ENCODE measurements around the gene MRPL37. TPM values are rescaled to one million over a fixed set of nuclear protein-coding genes. Genes with fewer than 3 reads are reported as not detected.

The MRPL37 gene
- total and polyA plus RNA-seq, 12 donors, result 33.0 to 97.4 (median 88.7) TPM

- ATAC-seq (no peak), DNase-seq (no peak)
- Histone ChIP-seq H3K4me1 (peaks cover 0 to 18% (median 7%) of the 10 kb centered on the region in 9 donors), H3K9me3 (no peaks in the 10 kb centered on the region), H3K36me3 (peaks cover 0 to 81% (median 16%) of the 10 kb centered on the region in 9 donors), H3K27me3 (no peaks in the 10 kb centered on the region), H3K27ac (no peak overlapping the region), H3K4me3 (no peak overlapping the region)
- TF ChIP-seq CTCF (IDR thresholded peaks at IDR 0.05), result no peak
- intact Hi-C loops (cut with DNase I), result no loop called here
- 84 to 88% methylated on average over 6 of the region's 6 CpGs for WGBS, 2 donors
These were observed 41.4 kb downstream of the MRPL37 start for GRCh38 chr1:54241364-54241763.

DNA sequence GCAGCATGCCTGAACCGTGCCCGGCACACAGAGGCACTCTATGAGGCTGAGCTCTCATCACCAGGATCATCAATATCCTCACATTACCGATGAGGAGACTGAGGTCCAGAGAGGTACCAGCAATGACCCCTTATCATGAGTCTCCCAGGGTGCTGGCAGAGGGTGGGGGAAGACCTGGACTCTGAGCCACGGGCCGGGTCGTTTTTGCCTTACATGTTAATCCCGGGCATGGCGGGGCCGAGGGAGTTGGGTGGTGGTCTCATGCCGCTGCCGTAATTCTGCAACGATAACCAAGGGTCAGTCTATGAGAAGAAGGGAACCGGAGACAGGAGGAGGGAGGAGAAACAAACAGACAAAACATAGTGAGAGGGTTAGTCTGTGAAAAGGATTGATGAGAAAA is 43.1 kb downstream of the MRPL37 start:
- peaks cover 0 to 80% (median 9%) of the 10 kb centered on the region in 9 donors for H3K36me3 ChIP-seq
- DNase-seq (no peak), ATAC-seq (no peak)
- H3K4me3 ChIP-seq, result no peak overlapping the region
- TF ChIP-seq CTCF (IDR thresholded peaks at IDR 0.05), result no peak
- 96 to 97% methylated on average over 13 of the region's 13 CpGs for WGBS, 2 donors
- intact Hi-C loops (cut with DNase I), result no loop called here
- H3K27ac ChIP-seq, result no peak overlapping the region
- no peaks in the 10 kb centered on the region for H3K27me3 ChIP-seq
- H3K4me1 ChIP-seq, result peaks cover 0 to 31% (median 10%) of the 10 kb centered on the region in 9 donors
- no peaks in the 10 kb centered on the region for H3K9me3 ChIP-seq

- no peak for TF ChIP-seq CTCF (IDR thresholded peaks at IDR 0.05)
- Histone ChIP-seq H3K4me3 (no peak overlapping the region), H3K9me3 (no peaks in the 10 kb centered on the region), H3K36me3 (peaks cover 0 to 75% (median 0%) of the 10 kb centered on the region in 9 donors), H3K27ac (no peak overlapping the region), H3K4me1 (peaks cover 0 to 27% (median 10%) of the 10 kb centered on the region in 9 donors), H3K27me3 (no peaks in the 10 kb centered on the region)
- no peak for DNase-seq
- intact Hi-C loops (cut with DNase I), result no loop called here
- no peak for ATAC-seq
- 91 to 94% methylated on average over 7 of the region's 7 CpGs for WGBS, 2 donors
These were observed 44.7 kb downstream of the MRPL37 start for GRCh38 chr1:54244655-54245054.

DNA sequence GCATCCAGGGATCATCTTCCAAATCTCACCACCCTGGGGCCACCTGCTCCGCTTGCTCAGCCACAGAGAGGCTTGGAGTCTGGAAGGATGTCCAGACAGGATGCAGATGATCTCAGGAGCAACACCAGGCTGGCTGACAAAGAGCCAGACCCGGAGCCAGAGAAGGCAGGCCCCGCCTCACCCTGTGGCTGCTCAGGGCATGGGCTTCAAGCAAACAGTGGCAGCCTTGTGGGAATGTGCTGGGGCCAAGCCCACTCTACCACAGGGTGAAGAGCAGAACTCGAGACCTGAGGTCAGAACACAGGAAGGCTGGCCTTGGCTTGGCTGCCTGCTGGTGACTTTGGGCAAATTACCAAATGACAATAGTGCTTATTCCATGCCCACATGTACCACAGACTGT is 45.5 kb downstream of the MRPL37 start:
- Histone ChIP-seq H3K27me3 (no peaks in the 10 kb centered on the region), H3K9me3 (no peaks in the 10 kb centered on the region), H3K27ac (no peak overlapping the region), H3K4me1 (peaks cover 0 to 32% (median 10%) of the 10 kb centered on the region in 9 donors), H3K36me3 (peaks cover 0 to 72% (median 0%) of the 10 kb centered on the region in 9 donors), H3K4me3 (no peak overlapping the region)
- ATAC-seq (peak in 5 of 8 donors; percentile 26 to 50 (median 31)), DNase-seq (no peak)
- no peak for TF ChIP-seq CTCF (IDR thresholded peaks at IDR 0.05)
- intact Hi-C loops (cut with DNase I), result no loop called here
- 63% methylated on average over 4 of the region's 4 CpGs for WGBS, 2 donors

Measured in heart right ventricle (tissue), 16 donors.